ENCODE results near the gene GLIS2.
A peak's percentile ranks its signal among the peaks of the same experiment; 100 is the strongest.

GLIS2 gene

GRCh38 chr16:4297480-4297879 lies 18.4 kb upstream of the GLIS2 start:
- DNase-seq (ENCODE audit: low read depth, low spot score), result no peak

DNA sequence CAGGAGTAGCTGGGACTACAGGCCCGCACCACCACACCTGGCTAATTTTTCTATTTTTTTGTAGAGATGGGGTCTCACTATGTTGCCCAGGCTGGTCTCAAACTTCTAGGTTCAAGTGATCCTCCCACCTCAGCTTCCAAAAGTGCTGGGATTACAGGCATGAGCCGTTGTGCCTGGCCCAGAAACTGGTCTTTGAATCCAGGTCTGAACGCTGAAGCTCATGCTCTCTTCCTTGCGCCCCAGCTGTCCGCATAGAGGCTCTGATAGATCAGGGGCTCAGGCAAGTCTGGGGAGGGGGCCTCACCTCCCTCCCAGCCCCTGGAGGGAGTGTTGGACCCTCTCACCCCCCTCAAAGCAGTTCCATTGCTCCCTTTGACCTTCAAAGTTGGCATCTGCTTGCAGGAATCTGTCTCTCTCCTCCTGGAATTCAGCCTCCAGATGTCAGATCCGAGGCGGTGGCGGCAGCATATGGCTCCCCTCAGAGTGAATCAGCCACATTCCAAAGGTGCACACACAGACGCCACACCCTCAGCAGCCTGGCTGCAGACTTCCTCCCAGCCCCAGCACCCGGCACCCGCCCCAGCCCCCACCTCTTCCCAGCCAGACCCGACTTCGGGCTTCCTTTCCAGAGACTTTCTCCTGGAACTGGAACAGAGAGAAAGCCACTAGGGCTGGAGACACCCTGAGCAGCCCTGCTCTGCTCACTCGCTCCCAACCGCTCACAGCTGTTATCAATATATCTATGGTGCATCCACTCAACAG lies 16.9 kb upstream of the GLIS2 start:
- peak; percentile 69 for DNase-seq (ENCODE audit: low read depth, low spot score)

GRCh38 chr16:4301177-4301576 lies 14.7 kb upstream of the GLIS2 start:
- no peak for DNase-seq (ENCODE audit: low read depth, low spot score)

GRCh38 chr16:4301968-4302367 lies 13.9 kb upstream of the GLIS2 start:
- DNase-seq (ENCODE audit: low read depth, low spot score), result no peak

DNA sequence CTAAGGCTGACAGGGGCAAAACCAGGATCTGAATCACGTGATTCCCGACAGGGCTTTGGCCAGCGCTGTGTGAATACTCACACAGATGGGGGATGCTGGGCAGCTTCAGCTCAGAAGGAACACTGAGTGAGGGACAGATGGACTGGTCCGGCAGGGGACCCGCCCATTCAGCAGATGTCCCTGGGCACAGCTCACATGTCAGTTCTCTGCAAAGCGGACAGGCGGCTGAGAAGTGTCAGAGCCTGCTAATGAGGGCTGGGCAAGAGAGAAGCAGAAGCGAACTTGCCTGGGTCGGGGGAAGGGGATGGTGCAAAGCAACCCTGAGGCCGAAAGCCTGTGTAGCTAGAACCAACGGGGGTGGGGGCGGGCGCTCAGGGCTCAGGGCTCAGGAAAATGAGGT lies 11.9 kb upstream of the GLIS2 start:
- no peak for DNase-seq (ENCODE audit: low read depth, low spot score)

- DNase-seq (ENCODE audit: low read depth, low spot score), result no peak
Observed at GRCh38 chr16:4306470-4307214, 9.2 kb upstream of the GLIS2 start.

DNA sequence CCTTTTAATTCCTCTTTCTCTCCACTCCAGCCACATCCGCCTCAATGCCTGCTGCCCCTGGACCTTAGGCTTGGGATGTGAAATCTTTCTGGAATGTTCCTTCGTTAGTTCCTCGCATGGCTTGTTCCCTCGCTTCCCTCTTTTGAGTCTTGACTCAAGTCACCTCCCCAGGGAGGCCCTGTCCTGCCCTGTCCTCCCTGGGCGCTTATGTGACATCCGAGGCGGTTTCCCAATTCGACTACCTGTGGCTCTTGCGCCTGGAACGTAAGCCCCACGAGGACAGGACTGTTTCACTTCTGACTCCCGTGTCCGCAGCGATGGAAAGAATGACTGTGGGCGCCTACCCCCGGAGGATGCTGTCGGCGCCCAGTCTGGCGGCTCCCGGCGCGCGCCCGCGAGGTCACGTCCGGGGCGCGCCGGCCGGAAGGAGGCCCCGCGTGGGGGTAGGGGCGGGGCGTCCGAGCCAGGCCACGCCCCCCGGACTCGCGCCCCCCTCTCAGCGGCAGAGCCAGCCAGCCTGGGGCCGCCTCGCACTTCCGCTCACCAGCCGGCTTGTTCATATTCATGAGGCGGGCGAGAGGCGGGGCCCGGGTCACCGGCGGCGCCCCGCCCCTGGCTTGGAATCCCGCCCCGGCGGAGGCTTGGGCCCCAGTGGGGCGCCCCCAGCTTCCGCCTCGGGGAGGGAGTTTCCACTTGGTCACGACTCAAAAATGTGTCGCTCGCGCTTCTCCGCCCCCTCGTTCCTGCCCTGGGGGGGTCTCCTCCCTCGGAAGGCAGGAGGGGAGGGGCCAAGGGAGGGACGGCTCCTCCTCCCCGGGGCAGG lies 8.4 kb upstream of the GLIS2 start:
- DNase-seq (ENCODE audit: low read depth, low spot score), result peak; percentile 72

DNA sequence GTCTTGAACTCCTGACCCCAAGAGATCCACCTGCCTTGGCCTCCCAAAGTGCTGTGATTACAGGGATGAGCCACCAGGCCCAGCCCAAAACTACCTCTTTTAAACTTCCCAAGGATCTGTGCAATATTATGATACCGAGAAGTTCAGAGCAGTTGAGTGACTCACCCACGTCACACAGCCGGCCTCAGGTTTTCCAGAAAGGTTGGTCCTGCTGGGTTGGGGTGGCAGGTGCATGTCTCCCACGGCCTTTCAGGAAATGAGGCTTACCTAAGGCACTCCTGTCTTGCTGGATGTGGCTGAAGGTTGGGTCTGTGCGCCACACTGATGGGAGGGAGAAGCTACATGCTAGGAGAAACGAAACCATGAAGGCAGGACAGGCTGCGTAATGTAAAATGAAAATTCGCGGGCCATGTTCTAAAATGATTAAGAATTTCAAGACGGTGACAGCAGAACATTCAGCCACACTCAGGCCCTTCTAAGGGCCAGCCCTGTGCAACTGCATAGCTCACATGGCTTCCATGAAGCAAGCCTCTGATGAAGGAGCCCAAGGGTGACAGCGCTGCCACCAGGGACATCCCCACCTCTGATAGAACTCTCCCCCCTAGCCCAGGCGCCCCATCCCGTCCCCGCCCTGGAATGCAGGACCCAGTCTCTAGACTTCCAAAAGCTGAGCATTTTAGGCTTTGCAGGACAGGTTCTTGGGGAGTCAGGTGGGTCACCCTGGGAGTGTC lies 6.6 kb upstream of the GLIS2 start:
- DNase-seq (ENCODE audit: low read depth, low spot score), result no peak

GRCh38 chr16:4309833-4310266 lies 6.0 kb upstream of the GLIS2 start:
- peak; percentile 74 for DNase-seq (ENCODE audit: low read depth, low spot score)

- no peak for DNase-seq (ENCODE audit: low read depth, low spot score)
Observed at GRCh38 chr16:4313563-4314531, 2.0 kb upstream of the GLIS2 start.

GRCh38 chr16:4314532-4315185 lies 1.2 kb upstream of the GLIS2 start:
- no peak for DNase-seq (ENCODE audit: low read depth, low spot score)

DNA sequence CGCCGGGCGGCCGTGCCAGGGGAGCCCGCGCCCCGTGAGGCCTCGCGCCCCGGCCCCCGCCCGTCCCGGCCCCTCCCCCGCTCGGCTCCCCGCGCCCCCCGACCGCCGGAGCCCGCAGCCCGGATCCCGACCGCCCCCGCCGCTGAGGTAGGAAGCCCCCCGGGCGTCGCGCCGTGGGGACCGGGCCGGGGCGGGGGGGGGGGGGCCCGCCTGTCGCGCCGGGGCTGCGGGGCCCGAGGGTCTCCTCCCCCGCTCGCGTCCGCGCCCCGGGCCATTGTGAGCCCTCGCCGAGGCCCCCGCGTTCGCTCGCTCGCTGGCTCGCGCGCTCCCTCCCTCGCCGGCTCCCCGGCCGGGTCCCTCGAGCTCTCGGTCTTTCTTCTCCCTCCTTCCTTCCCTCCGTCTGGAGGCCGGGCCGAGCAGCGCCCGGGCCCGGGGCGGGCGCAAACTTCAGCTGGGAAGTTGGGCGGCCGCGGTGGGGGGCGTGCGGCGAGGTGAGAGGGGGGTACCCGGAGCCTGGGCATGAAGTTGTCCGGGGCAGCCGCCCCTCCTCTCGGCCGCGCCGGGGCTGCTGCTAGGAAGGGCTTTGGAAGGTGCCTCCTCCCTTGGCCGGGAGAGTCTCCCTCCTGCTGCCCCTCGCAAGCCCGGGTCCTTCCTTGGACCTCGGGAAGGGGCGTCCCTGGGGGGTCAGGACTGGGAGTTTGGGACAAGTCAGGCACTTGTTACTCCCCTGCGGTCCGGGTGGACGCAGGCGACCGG lies 419 bp downstream of the GLIS2 start:
- DNase-seq (ENCODE audit: low read depth, low spot score), result no peak

DNA sequence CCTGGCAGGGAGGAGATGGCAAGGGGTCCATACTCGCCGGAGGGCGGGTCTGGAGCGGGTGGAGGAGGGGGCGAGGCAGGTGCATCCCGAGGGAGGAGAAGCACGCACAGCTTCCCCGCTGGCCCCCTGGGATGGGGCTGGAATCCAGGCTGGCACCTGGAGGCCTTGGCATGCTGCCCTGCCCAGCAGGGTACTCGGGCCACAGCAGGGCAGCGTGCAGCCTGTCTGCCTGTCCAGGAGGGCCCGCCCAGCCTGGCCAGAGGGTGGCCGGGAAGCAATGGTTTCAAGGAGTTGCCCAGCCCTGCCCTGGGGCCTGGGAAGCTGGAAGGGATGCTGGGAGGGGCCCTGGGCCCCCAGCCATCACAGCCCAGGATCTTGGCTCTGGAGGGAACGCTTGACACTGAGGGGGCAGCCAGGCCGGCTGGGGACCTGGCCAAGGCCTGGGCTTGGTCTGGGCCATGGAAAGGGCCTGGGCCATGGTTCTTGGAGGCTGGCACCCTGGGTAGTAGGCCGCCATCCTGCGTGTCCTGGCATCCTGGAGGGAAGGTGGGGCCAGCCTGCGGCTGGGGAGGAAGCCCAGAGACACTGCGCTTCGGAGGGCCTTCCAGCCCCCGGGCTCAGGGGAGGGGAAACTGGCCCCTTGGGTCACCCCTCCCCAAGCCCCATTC lies 1.1 kb downstream of the GLIS2 start:
- no peak for DNase-seq (ENCODE audit: low read depth, low spot score)

GRCh38 chr16:4317532-4318450 lies 1.9 kb downstream of the GLIS2 start:
- no peak for DNase-seq (ENCODE audit: low read depth, low spot score)

GRCh38 chr16:4318451-4318910 lies 2.6 kb downstream of the GLIS2 start:
- no peak for DNase-seq (ENCODE audit: low read depth, low spot score)

GRCh38 chr16:4318967-4319366 lies 3.1 kb downstream of the GLIS2 start:
- no peak for DNase-seq (ENCODE audit: low read depth, low spot score)
